NCI-H146 treated with DMSO at 0.1 percent for 48 hours (cell line): Measurements from ENCODE around the gene BHLHE41.

Source experiments
- DNase-seq: peaks from one replicate; lab custom pipeline; 2025; ENCODE audit not compliant: unreplicated experiment; lab: John Stamatoyannopoulos, UW

BHLHE41 gene

GRCh38 chr12:26086936-26087335 lies 37.9 kb downstream of the BHLHE41 start:
- DNase-seq: no peak

GRCh38 chr12:26080911-26081310 lies 43.9 kb downstream of the BHLHE41 start:
- DNase-seq: no peak

GRCh38 chr12:26077915-26078702 lies 46.7 kb downstream of the BHLHE41 start:
- no peak for DNase-seq
